ENCODE measurements around the gene NSUN4. TPM values are rescaled to one million over a fixed set of nuclear protein-coding genes. Genes with fewer than 3 reads are reported as not detected.

NSUN4 gene
- total RNA-seq, 1 experiment from 2014 or later = 23.6 TPM

- H3K27me3 ChIP-seq (ENCODE audit: control insufficient read depth, insufficient read depth, low read length) = no peaks in the 10 kb centered on the region
- H3K4me1 ChIP-seq (ENCODE audit: control insufficient read depth, insufficient read depth, low read length) = peaks cover 14% of the 10 kb centered on the region
- TF ChIP-seq SIN3A (IDR thresholded peaks at IDR 0.05; ENCODE audit: borderline replicate concordance, insufficient read depth, low read depth, low read length) = no peak
- peak overlapping the region in 1 of 2 experiments; percentile 20; a peak in 1 of 4 replicates for H3K4me3 ChIP-seq (ENCODE audit: low read depth in 2 of 2, low read length in 2 of 2)
- in situ Hi-C loops (cut with HindIII; ENCODE audit: low pct_unique_long_range_greater_than_20kb, low sequenced_read_pairs) = no loop called here
- no peaks in the 10 kb centered on the region for H3K36me3 ChIP-seq (ENCODE audit: control insufficient read depth, insufficient read depth, low read length)
- CTCF ChIA-PET = no interaction called here
- POLR2A ChIA-PET = interaction anchor here (0.7 to 0.8 kb wide), 3 partner anchors 9 to 40 kb away, joined by 3 to 5 read pairs (median 5); no protein-coding TSS in a partner anchor
- no peak for DNase-seq (ENCODE audit: low read depth, low spot score)
- H3K27ac ChIP-seq (ENCODE audit: low read length) = no peak overlapping the region
- peak; percentile 79 for ATAC-seq
- no peaks in the 10 kb centered on the region for H3K9me3 ChIP-seq (ENCODE audit: control insufficient read depth, insufficient read depth, low read depth, low read length)
- intact Hi-C loops (cut with micrococcal nuclease; ENCODE audit: unreplicated experiment) = loop anchor here (1.0 kb wide), 1 partner anchor 8 kb away; the partner anchor contains the start of gene FAAH
- no TSS peak for BruUV-seq (replicated peaks)
Observed at GRCh38 chr1:46401964-46402626, 61.5 kb downstream of the NSUN4 start.

- intact Hi-C loops (cut with micrococcal nuclease; ENCODE audit: unreplicated experiment) (no loop called here), in situ Hi-C loops (cut with HindIII; ENCODE audit: low pct_unique_long_range_greater_than_20kb, low sequenced_read_pairs) (no loop called here)
- no peak overlapping the region for H3K4me3 ChIP-seq (ENCODE audit: low read depth in 2 of 2, low read length in 2 of 2)
- peaks cover 11% of the 10 kb centered on the region; the same call in 1 of the 2 replicates for H3K4me1 ChIP-seq (ENCODE audit: control insufficient read depth, insufficient read depth, low read length)
- H3K27ac ChIP-seq (ENCODE audit: low read length) = no peak overlapping the region
- H3K36me3 ChIP-seq (ENCODE audit: control insufficient read depth, insufficient read depth, low read length) = no peaks in the 10 kb centered on the region
- no peaks in the 10 kb centered on the region for H3K27me3 ChIP-seq (ENCODE audit: control insufficient read depth, insufficient read depth, low read length)
- H3K9me3 ChIP-seq (ENCODE audit: control insufficient read depth, insufficient read depth, low read depth, low read length) = no peaks in the 10 kb centered on the region
- no peak for TF ChIP-seq POLR2AphosphoS5 (IDR thresholded peaks at IDR 0.05; ENCODE audit: low read depth, low read length)
- TF ChIP-seq REST (IDR thresholded peaks at IDR 0.05; ENCODE audit: insufficient read depth in 1 of 2, low read depth in 2 of 2, low read length in 1 of 2) = no peak
- no peak for TF ChIP-seq TCF7L2 (IDR thresholded peaks at IDR 0.05; ENCODE audit: low read depth, low read length)
- no peak for TF ChIP-seq CTCF (IDR thresholded peaks at IDR 0.05)
- TF ChIP-seq SIN3A (IDR thresholded peaks at IDR 0.05; ENCODE audit: borderline replicate concordance, insufficient read depth, low read depth, low read length) = no peak
- ATAC-seq (no peak), DNase-seq (ENCODE audit: low read depth, low spot score) (no peak)
- ChIA-PET POLR2A (interaction anchor here (0.6 kb wide), 1 partner anchor 38 kb away, joined by 3 read pairs; no protein-coding TSS in a partner anchor), CTCF (no interaction called here)
- BruUV-seq (replicated peaks) = no TSS peak
Observed at GRCh38 chr1:46403916-46404315, 63.3 kb downstream of the NSUN4 start.
